Measurements from ENCODE around the gene IGF2BP1. TPM values are rescaled to one million over a fixed set of nuclear protein-coding genes. Genes with fewer than 3 reads are reported as not detected.

IGF2BP1 gene
- total RNA-seq, 1 experiment from 2014 or later = 434 TPM

- peaks cover 68 to 94% (median 92%) of the 10 kb centered on the region in 3 experiments for H3K36me3 Mint-ChIP-seq (ENCODE audit: insufficient read depth in 1 of 3, low read depth in 3 of 3)
- no peak overlapping the region for H4K91ac ChIP-seq (ENCODE audit: insufficient read length, low read depth, low read length)
Measured at GRCh38 chr17:49041527-49041926, 44.3 kb downstream of the IGF2BP1 start.

More at GRCh38 chr17:49041527-49041926, 44.3 kb downstream of the IGF2BP1 start:
- H4K8ac ChIP-seq (replicated peaks; ENCODE audit: insufficient read length, low read depth, low read length) = no peak overlapping the region
- TF ChIP-seq CTCF (conservative IDR thresholded peaks at IDR 0.05) = no peak
- Mint-ChIP-seq H3K4me1 (no peaks in the 10 kb centered on the region), H3K27ac (peak overlapping the region in 1 of 3 experiments; percentile 16; a peak in 1 of 7 replicates), H3K9me3 (no peaks in the 10 kb centered on the region), H3K27me3 (ENCODE audit: low read depth) (no peaks in the 10 kb centered on the region), H3K4me3 (no peak overlapping the region)
- H3K4me1 ChIP-seq (ENCODE audit: insufficient read depth, low read length) = no peaks in the 10 kb centered on the region
- H3K27me3 ChIP-seq (ENCODE audit: insufficient read depth, low read length) = no peaks in the 10 kb centered on the region
- no peak overlapping the region for H2AFZ ChIP-seq (ENCODE audit: low read length)
- no peak overlapping the region for H3K9ac ChIP-seq (ENCODE audit: extremely low read depth, insufficient read length, low read length)
- H2BK20ac ChIP-seq (ENCODE audit: low read depth, low read length, poor library complexity, severe bottlenecking) = no peak overlapping the region
- no peak for DNase-seq
- H2BK5ac ChIP-seq (ENCODE audit: insufficient read length, low read length) = no peak overlapping the region
- H2BK15ac ChIP-seq (ENCODE audit: low read depth, low read length) = no peak overlapping the region
- no peaks in the 10 kb centered on the region for H3K9me3 ChIP-seq (ENCODE audit: control insufficient read depth, low read depth, low read length)
- H2BK12ac ChIP-seq (ENCODE audit: insufficient read length, low read depth, low read length) = no peak overlapping the region
- no peak overlapping the region for H3K18ac ChIP-seq (ENCODE audit: insufficient read length, low read depth, low read length)
- no peak overlapping the region for H3K4ac ChIP-seq (ENCODE audit: low read depth, low read length)
- no peak overlapping the region for H4K5ac ChIP-seq (ENCODE audit: insufficient read length, low read depth, low read length)
- H4K20me1 ChIP-seq (ENCODE audit: control insufficient read depth, insufficient read depth, insufficient read length) = no peaks in the 10 kb centered on the region
- no peaks in the 10 kb centered on the region for H3K79me2 ChIP-seq (ENCODE audit: insufficient read depth, low read length)
- H3K56ac ChIP-seq (ENCODE audit: insufficient read length, low read depth, low read length) = no peak overlapping the region
- H3K23me2 ChIP-seq (ENCODE audit: insufficient read length, low read depth, low read length, poor library complexity, severe bottlenecking) = no peaks in the 10 kb centered on the region
- no peak overlapping the region for H3K23ac ChIP-seq (ENCODE audit: insufficient read length, low read depth, low read length)
- H3K14ac ChIP-seq (ENCODE audit: insufficient read depth, low read length) = no peak overlapping the region
- no peak overlapping the region for H2AK5ac ChIP-seq (ENCODE audit: insufficient read length, low read length)
- H3K27ac ChIP-seq (ENCODE audit: insufficient read length, low read depth, low read length) = no peak overlapping the region
- no peaks in the 10 kb centered on the region for H3K79me1 ChIP-seq (ENCODE audit: insufficient read depth, low read depth, low read length, poor library complexity, severe bottlenecking)
- no CpG with 5 or more reads among the region's 4 CpGs for WGBS (ENCODE audit: extremely low coverage, insufficient read length, low lambda C conversion rate)
- H2BK120ac ChIP-seq (ENCODE audit: low read depth, low read length, poor library complexity, severe bottlenecking) = no peak overlapping the region
- no peak overlapping the region for H3K4me2 ChIP-seq (ENCODE audit: insufficient read depth, insufficient read length, low read length)
- H3T11ph ChIP-seq (ENCODE audit: low read length) = no peak overlapping the region

Measured in H9 (cell line).